PC-3 (cell line): Measurements from ENCODE around the gene HP1BP3. TPM values are rescaled to one million over a fixed set of nuclear protein-coding genes. Genes with fewer than 3 reads are reported as not detected.

Source experiments
- ATAC-seq: fragments of 200-7000 bp; cut with Tn5 transposase; 2 replicates; pipeline ENCODE4 v1.9.1; 2020; ENCODE audit warnings: mild to moderate bottlenecking, moderate library complexity
- BruUV-seq: library from RNA; stranded (reverse); fragments of 400-500 nt; replicated peaks from 2 replicates; lab custom pipeline; 2021; lab: Mats Ljungman, UMichigan
- CTCF ChIA-PET: fragments of 300-600 bp; sonication (Branson Sonifier 250); formaldehyde crosslinking; loops from one replicate; lab custom pipeline; 2022; ENCODE audit warnings: antibody characterized with exemption; lab: Charles Lee
- POLR2A ChIA-PET: fragments of 300-600 bp; sonication (Branson Sonifier 250); formaldehyde crosslinking; loops from one replicate; lab custom pipeline; 2022; ENCODE audit warnings: antibody characterized with exemption; ENCODE audit not compliant: unreplicated experiment; lab: Charles Lee
- DNase-seq: peaks from one replicate; pipeline ENCODE4 v3.0.0-alpha.2; 2015
- H2AFZ ChIP-seq: fragments of 300-600 bp; sonication (generic); 2 replicates; pipeline ENCODE4 v1.6.0; 2016; ENCODE audit warnings: antibody characterized with exemption, low read length
- H3F3A ChIP-seq: fragments of 300-600 bp; sonication (generic); one replicate; pipeline ENCODE4 v1.6.0; 2017; ENCODE audit warnings: antibody characterized with exemption, low read length, control low read depth, mild to moderate bottlenecking; ENCODE audit not compliant: unreplicated experiment
- H3K27ac ChIP-seq: fragments of 300-600 bp; sonication (generic); 2 replicates; pipeline ENCODE4 v1.5.1; 2016; ENCODE audit warnings: mild to moderate bottlenecking, low read length
- H3K27me3 ChIP-seq: fragments of 300-600 bp; sonication (generic); 2 replicates; pipeline ENCODE4 v1.6.1; 2016; ENCODE audit warnings: low read length, mixed read lengths
- H3K36me3 ChIP-seq: fragments of 300-600 bp; sonication (generic); 2 replicates; pipeline ENCODE4 v1.6.1; 2016; ENCODE audit warnings: low read depth, mixed run types, low read length, mixed read lengths
- H3K4me1 ChIP-seq: fragments of 300-600 bp; sonication (generic); 2 replicates; pipeline ENCODE4 v1.5.1; 2016; ENCODE audit warnings: low read length; ENCODE audit not compliant: insufficient read depth
- H3K4me2 ChIP-seq: fragments of 300-600 bp; sonication (generic); 2 replicates; pipeline ENCODE4 v1.6.0; 2016; ENCODE audit warnings: low read length
- H3K4me3 ChIP-seq: fragments of 300-600 bp; sonication (generic); 2 replicates; pipeline ENCODE4 v1.5.1; 2016; ENCODE audit warnings: mild to moderate bottlenecking, low read length, mixed read lengths
- H3K79me2 ChIP-seq: fragments of 300-600 bp; sonication (generic); 2 replicates; pipeline ENCODE4 v1.6.1; 2017; ENCODE audit warnings: low read length, mixed read lengths
- H3K9ac ChIP-seq: fragments of 300-600 bp; sonication (generic); 2 replicates; pipeline ENCODE4 v1.6.0; 2016; ENCODE audit warnings: mild to moderate bottlenecking, low read length
- H3K9me2 ChIP-seq: fragments of 300-600 bp; sonication (generic); replicated peaks from 2 replicates; pipeline ENCODE4 v1.6.1; 2016; ENCODE audit warnings: mixed run types, low read length, mixed read lengths
- H3K9me3 ChIP-seq: fragments of 300-600 bp; sonication (generic); 2 replicates; pipeline ENCODE4 v1.6.1; 2016; ENCODE audit warnings: low read length, mixed read lengths
- H4K20me1 ChIP-seq: fragments of 300-600 bp; sonication (generic); 2 replicates; pipeline ENCODE4 v1.6.1; 2016; ENCODE audit warnings: low read length, mixed read lengths
- EZH2 ChIP-seq: fragments of 300-600 bp; sonication (generic); IDR thresholded peaks from one replicate; pipeline ENCODE4 v1.6.1; 2017; ENCODE audit warnings: antibody characterized with exemption, mild to moderate bottlenecking, low read length; ENCODE audit not compliant: unreplicated experiment
- EZH2phosphoT487 ChIP-seq: fragments of 300-600 bp; sonication (generic); IDR thresholded peaks from 2 replicates; pipeline ENCODE4 v1.6.1; 2018; ENCODE audit warnings: mild to moderate bottlenecking, antibody characterized with exemption, low read length, borderline replicate concordance
- intact Hi-C: fragments of 100-400 bp; cut with micrococcal nuclease; formaldehyde crosslinking; loops from 2 replicates; pipeline ENCODE4 v1.9.0; 2023
- total RNA-seq: library from RNA; depleted of rRNA; stranded (reverse); fragments of >200 nt; gene quantifications from 2 replicates; pipeline ENCODE4 v1.2.3, GENCODE V29; 2014
- TF ChIP-seq, protein P1 (sequence below): fragments of 300-600 bp; sonication (generic); conservative IDR thresholded peaks from 2 replicates; pipeline ENCODE4 v1.5.1; 2017; ENCODE audit warnings: antibody characterized with exemption, low read depth, mild to moderate bottlenecking, low read length

HP1BP3 gene
- total RNA-seq, 1 experiment from 2014 or later, result 243 TPM

DNA sequence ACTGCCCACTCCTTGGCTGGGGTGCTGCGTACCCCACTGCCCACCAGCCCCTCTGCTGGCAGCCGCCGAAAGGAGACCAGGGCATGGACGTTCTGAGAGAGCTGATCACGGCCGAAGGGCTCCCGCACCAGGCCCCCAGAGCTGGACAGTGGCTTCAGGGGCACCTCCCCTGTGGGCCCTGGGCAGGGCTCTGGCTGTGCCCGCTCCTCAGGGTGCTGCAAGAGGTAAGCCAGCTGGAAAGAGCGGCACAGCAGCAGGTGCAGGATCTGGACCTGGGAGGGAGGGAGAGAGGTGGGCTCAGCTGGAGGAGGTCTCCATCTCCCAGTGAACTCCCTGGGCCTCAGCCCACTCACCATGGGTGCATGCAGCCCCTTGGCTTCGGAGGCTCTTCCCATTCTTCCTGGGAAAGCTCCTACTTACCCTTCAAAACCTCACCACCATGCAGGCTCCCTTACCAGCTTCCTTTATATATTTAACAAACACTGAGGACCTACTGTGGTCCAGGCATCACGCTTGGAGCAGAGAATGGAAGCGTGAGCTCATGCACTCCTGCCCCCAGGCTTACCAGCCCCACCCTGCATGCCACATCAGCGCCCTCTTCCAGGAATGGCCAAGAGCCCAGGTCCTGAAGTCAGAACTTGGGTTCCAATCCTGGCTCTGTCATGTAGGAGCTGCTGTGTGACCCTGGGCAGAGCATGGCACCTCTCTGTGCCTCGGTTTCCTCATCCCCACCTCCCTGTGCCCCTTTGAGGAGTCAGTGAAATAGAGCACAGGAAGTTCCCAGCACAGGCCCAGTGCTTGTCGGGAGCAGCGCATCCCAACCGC, 62.5 kb downstream of the HP1BP3 start:
- Histone ChIP-seq H3K36me3 (no peaks in the 10 kb centered on the region), H3K9me2 (no peaks in the 10 kb centered on the region), H3K9ac (no peak overlapping the region), H3K9me3 (no peaks in the 10 kb centered on the region), H3K27me3 (no peaks in the 10 kb centered on the region), H3K4me3 (no peak overlapping the region), H3F3A (no peaks in the 10 kb centered on the region), H3K4me2 (no peak overlapping the region), H4K20me1 (no peaks in the 10 kb centered on the region), H3K27ac (no peak overlapping the region), H2AFZ (no peak overlapping the region), H3K4me1 (peaks cover 2% of the 10 kb centered on the region; the same call in 1 of the 2 replicates), H3K79me2 (no peaks in the 10 kb centered on the region)
- ChIA-PET POLR2A (no interaction called here), CTCF (no interaction called here)
- DNase-seq (no peak), ATAC-seq (no peak)
- no peak for TF ChIP-seq EZH2
- no peak for TF ChIP-seq EZH2phosphoT487
- TF ChIP-seq, protein P1, sequence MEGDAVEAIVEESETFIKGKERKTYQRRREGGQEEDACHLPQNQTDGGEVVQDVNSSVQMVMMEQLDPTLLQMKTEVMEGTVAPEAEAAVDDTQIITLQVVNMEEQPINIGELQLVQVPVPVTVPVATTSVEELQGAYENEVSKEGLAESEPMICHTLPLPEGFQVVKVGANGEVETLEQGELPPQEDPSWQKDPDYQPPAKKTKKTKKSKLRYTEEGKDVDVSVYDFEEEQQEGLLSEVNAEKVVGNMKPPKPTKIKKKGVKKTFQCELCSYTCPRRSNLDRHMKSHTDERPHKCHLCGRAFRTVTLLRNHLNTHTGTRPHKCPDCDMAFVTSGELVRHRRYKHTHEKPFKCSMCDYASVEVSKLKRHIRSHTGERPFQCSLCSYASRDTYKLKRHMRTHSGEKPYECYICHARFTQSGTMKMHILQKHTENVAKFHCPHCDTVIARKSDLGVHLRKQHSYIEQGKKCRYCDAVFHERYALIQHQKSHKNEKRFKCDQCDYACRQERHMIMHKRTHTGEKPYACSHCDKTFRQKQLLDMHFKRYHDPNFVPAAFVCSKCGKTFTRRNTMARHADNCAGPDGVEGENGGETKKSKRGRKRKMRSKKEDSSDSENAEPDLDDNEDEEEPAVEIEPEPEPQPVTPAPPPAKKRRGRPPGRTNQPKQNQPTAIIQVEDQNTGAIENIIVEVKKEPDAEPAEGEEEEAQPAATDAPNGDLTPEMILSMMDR, result no peak
- no TSS peak for BruUV-seq
- intact Hi-C loops, result no loop called here

DNA sequence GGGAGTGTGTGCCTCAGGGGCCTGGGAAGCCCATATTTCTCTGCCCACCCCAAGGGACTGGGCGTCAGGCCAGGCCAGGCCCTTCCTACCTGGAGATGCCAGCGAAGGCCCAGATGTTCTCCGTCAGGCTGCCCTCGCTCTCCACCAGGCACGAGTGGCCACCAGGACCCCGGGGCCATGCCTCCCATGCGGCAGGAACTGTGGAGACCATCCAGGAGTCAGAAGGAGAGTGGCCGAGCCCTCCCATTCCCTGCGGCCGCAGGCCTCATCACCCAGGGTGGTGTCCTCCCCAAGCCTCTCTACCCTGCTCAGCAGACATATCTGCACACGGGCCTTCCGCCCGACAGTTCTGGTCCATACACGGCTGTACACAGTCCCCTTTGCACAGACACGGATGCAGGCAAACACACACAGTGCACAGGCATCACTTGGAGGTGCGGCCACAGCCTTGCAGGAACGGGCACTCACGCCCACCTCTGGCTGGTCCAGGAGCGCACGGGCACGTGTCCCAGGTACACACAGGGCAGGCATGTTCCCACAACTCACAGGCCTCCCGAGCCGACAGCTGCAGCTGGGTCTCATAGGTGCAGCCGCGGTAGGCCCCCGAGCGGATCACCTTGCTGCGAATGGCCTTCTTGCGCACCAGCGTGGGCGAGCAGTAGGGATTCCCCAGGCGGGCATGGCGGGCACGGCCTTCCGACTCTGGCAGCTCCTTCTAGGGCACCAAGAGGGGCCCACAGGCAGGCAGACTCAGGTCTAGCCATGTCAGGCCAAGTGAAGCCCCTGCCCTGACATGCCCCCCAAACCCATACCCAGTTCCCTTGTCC, 63.4 kb downstream of the HP1BP3 start:
- Histone ChIP-seq H4K20me1 (no peaks in the 10 kb centered on the region), H3K9ac (no peak overlapping the region), H3K27ac (no peak overlapping the region), H3K9me3 (no peaks in the 10 kb centered on the region), H3K79me2 (no peaks in the 10 kb centered on the region), H3K9me2 (no peaks in the 10 kb centered on the region), H2AFZ (no peak overlapping the region), H3K36me3 (no peaks in the 10 kb centered on the region), H3K4me1 (peaks cover 2% of the 10 kb centered on the region; the same call in 1 of the 2 replicates), H3K4me2 (no peak overlapping the region), H3F3A (no peaks in the 10 kb centered on the region), H3K4me3 (no peak overlapping the region), H3K27me3 (no peaks in the 10 kb centered on the region)
- intact Hi-C loops, result no loop called here
- ATAC-seq, result no peak
- CTCF ChIA-PET, result no interaction called here
- DNase-seq, result no peak
- POLR2A ChIA-PET, result no interaction called here
- TF ChIP-seq EZH2phosphoT487, result no peak
- TF ChIP-seq EZH2, result no peak
- TF ChIP-seq, protein P1, result no peak
- BruUV-seq, result no TSS peak
